SK-MEL-5 (cell line): ENCODE data around the gene KRTAP12-2. TPM values are rescaled to one million over a fixed set of nuclear protein-coding genes. Genes with fewer than 3 reads are reported as not detected.
"Not testable (repeated sequence)": the region's sequence is repeated elsewhere in the genome, so short reads cannot be mapped to it uniquely, and the experiment has no call there.

Source experiments
- DNase-seq: peaks from one replicate; pipeline ENCODE4 v3.0.0-alpha.2; 2016; ENCODE audit warnings: low read depth, low spot score
- in situ Hi-C: cut with HindIII; loops from 2 replicates; pipeline ENCODE4 v1.10.0; 2016; ENCODE audit warnings: low sequenced_read_pairs, high pct_unique_total_duplicates, low pct_unique_long_range_greater_than_20kb
- total RNA-seq: library from RNA; depleted of rRNA; stranded (reverse); fragments of >200 nt; shearing (Covaris generic); gene quantifications from 2 replicates; pipeline ENCODE4 v1.2.3, GENCODE V29; 2014

KRTAP12-2 gene
- total RNA-seq, 1 experiment from 2014 or later: not detected

GRCh38 chr21:44703731-44704635, 37.3 kb upstream of the KRTAP12-2 start:
- in situ Hi-C loops: no loop called here
- DNase-seq: no peak

- in situ Hi-C loops: no loop called here
- no peak for DNase-seq
Measured at GRCh38 chr21:44702973-44703730, 36.4 kb upstream of the KRTAP12-2 start.

DNA sequence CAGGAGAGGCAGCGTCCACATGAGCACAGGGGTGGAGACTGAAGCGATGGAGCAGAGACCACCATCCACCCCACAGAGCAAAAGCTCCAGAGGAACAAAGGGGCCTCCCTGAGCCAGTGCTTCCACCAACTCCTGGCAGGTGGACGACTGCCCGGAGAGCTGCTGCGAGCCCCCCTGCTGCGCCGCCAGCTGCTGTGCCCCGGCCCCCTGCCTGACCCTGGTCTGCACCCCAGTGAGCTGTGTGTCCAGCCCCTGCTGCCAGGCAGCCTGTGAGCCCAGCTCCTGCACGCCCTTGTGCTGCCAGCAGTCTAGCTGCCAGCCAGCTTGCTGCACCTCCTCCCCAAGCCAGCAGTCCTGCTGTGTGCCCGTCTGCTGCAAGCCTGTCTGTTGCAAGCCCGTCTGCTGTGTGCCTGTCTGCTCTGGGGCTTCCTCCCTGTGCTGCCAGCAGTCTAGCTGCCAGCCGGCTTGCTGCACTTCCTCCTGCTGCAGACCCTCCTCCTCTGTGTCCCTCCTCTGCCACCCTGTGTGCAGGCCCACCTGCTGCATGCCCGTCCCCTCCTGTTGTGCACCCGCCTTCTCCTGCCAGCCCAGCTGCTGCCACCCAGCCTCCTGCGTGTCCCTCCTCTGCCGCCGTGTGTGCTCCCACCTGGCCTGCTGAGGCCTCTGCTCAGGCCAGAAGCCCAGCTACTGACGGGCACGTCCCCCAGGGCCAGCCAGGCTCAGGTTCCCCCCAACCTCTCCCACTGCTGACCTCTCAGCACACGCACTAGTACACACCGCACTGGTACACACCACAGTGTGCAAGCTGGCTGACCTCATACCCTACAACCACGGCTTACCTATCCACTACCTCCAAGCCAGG, 35.6 kb upstream of the KRTAP12-2 start:
- in situ Hi-C loops: no loop called here
- no peak for DNase-seq

- no peak for DNase-seq
- in situ Hi-C loops: no loop called here
Measured at GRCh38 chr21:44701541-44701940, 34.8 kb upstream of the KRTAP12-2 start.

DNA sequence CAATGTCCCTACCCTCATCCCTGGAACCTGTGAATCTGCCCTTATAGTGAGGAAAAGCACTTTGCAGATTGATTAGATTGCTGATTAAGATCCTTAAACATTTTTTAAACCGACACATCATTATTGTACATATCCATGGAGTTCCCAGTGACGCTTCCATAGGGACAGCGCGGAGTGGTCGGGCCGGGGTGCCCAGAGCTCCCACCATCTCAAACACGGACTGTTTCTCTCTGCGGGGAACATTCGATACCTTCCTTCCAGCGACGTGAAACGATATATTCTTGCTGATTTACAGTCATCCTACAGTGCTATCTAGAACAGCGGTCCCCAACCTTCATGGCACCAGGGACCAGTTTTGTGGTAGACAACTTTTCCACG, 34.3 kb upstream of the KRTAP12-2 start:
- in situ Hi-C loops: no loop called here
- DNase-seq: no peak

- no peak for DNase-seq
- in situ Hi-C loops: no loop called here
Measured at GRCh38 chr21:44700101-44701022, 33.6 kb upstream of the KRTAP12-2 start.

- no peak for DNase-seq
- in situ Hi-C loops: no loop called here
Measured at GRCh38 chr21:44699502-44700001, 32.8 kb upstream of the KRTAP12-2 start.

DNA sequence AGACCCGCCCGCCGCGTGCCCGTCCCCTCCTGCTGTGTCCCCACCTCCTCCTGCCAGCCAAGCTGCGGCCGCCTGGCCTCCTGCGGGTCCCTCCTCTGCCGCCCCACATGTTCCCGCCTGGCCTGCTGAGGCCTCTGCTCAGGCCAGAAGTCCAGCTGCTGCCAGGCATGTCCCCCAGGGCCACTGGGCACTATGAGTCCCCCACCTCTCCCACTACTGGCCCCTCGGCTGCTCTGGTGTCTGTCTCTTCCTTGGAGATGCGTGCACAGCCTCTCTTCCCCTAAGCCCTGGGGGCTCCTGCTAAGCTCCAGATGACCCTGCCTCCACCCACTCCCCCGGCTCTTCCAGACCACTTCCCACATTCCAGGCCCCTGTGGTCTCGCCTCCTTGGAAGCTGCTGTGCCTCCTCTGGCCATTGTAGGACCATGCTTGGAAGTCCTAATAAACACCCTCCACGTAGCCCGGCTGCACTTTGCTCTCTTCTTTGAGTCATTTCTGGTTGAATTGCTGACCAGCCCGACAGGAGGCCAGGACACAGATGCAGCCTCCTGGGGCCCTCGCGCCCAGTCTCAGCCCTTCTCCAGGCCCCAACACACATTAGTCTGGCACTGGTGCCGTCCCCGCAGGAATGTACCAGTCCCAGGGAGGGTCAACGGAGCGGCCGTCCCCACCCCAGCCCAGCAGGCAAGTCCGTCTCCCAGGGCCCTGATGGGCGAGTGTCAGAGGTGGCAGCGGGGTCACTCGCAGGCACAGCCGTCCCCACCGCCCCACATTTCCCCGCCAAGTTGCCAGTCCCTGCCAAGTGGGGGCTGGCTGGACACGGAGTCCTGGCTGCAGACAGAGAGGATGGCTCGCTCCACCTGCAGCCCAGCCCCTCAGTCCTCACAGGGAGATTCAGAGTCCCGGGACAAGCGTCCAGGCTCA, 31.3 kb upstream of the KRTAP12-2 start:
- in situ Hi-C loops: no loop called here
- no peak for DNase-seq

GRCh38 chr21:44697172-44697810, 30.6 kb upstream of the KRTAP12-2 start, which contains the start of gene KRTAP10-12:
Gene KRTAP10-12 (plus strand): TSS chr21:44697172. CDS start chr21:44697202, 30 bp downstream.
- in situ Hi-C loops, DNase-seq: not testable (repeated sequence)

DNA sequence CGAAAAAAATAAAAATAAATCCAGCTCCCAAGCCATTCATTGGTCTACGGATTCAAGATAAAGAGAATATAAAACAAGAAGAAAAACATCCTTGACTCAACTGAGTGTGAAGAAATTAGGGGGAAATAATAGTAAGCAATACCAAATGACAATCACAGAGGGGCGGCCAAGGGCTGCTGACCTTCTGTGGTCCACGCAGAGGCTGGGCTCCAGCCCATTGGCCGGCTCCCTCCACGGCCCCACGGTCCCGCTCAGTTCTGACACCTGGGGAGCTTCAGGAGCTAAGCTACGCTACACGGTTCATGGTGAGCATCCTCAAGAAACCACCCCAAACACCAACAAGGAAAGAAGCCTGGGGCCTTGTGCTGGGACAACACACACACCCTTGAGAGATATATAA, 29.8 kb upstream of the KRTAP12-2 start:
- in situ Hi-C loops: no loop called here
- no peak for DNase-seq

- no peak for DNase-seq
- in situ Hi-C loops: no loop called here
Measured at GRCh38 chr21:44695641-44696040, 28.9 kb upstream of the KRTAP12-2 start.

DNA sequence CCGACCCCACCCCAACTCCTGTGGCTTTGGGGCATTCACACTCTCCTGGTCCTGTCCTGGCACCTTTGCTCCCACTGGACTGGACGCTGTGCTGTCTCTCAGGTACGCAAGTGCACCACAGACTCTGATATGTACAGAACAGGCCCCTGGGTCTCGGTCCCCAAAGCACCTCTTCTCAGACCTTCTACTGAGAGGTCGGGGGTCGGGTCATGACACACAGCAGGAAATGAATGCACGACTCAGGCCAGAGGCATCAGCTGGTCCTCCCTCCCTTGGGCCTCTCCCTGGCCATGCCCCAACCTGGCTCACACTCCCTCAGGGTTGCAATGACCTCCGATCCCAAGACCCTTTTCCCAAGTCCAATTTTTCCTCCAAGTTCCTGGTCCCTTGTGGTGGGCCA, 28.5 kb upstream of the KRTAP12-2 start:
- DNase-seq: no peak
- in situ Hi-C loops: no loop called here

GRCh38 chr21:44694776-44695175, 28.0 kb upstream of the KRTAP12-2 start:
- in situ Hi-C loops: no loop called here
- no peak for DNase-seq

DNA sequence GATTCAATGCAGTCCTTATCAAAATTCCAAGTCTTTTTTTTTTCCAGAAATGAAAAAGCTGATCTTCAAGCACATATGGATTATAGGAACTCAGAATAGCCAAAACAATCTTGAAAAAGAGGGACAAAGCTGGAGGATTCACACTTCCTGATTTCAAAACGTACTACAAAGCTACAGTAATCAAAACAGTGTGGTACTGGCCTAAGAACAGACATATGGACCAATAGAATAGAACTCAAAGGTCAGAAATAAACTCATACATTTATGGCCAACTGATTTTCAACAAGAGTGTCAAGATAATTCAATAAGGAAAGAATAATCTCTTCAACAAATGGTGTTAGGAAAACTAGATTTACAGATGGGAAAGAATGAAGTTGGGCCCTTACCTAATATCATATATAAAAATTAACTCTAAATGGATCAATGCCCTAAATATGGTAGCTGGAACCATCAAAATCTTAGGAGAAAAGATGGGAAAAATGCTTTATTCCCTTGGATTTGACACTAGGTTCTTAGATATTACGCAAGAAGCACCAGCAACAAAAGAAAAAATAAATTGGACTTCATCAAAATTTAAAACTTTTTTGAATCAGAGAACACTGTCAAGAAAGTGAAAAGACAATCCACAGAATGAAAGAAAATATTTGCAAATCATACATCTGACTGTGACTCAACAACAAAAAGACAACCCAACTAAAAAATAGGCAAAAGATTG, 26.2 kb upstream of the KRTAP12-2 start:
- in situ Hi-C loops: no loop called here
- no peak for DNase-seq

DNA sequence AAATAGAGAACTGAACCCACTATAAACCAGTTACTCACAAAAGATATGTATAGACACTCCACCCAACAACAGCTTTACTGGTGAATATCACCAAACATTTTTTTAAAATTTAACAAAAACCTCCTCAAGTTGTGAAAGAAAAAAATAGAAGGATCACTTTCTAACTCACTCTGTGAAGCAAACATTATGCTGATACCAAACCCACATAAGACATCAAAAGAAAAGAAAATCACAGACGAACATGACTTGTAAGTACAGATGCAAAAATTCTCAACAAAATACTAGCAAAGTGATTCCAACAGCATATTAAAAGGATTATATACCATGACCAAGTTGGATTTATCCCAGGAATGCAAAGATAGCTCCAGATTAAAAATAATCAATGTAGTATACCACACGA, 25.0 kb upstream of the KRTAP12-2 start:
- in situ Hi-C loops: no loop called here
- no peak for DNase-seq
